NT2/D1 (cell line): ENCODE data around the gene FUT7.
A peak's percentile ranks its signal among the peaks of the same experiment; 100 is the strongest.
"Not testable (repeated sequence)": the region's sequence is repeated elsewhere in the genome, so short reads cannot be mapped to it uniquely, and the experiment has no call there.

ENCODE experiments used
- DNase-seq: peaks from one replicate; pipeline ENCODE4 v3.0.0-alpha.2; 2011; ENCODE audit warnings: low read depth, low spot score
- H3K27me3 ChIP-seq: 2 replicates; pipeline ENCODE4 v1.6.0; 2011; ENCODE audit warnings: mild to moderate bottlenecking; ENCODE audit not compliant: insufficient read length, insufficient read depth
- H3K36me3 ChIP-seq: 2 replicates; pipeline ENCODE4 v1.6.1; 2011; ENCODE audit warnings: mild to moderate bottlenecking, low read length, mixed read lengths; ENCODE audit not compliant: insufficient read depth, insufficient read length
- H3K4me1 ChIP-seq: 2 replicates; pipeline ENCODE4 v1.5.1; 2011; ENCODE audit not compliant: insufficient read depth, insufficient read length
- H3K4me3 ChIP-seq: 2 replicates; pipeline ENCODE4 v1.5.1; 2011; ENCODE audit warnings: low read depth; ENCODE audit not compliant: insufficient read length
- H3K9ac ChIP-seq: 2 replicates; pipeline ENCODE4 v1.6.0; 2011; ENCODE audit warnings: low read depth; ENCODE audit not compliant: insufficient read length
- H3K9me3 ChIP-seq: 2 replicates; pipeline ENCODE4 v1.5.1; 2011; ENCODE audit warnings: mild to moderate bottlenecking, low read length; ENCODE audit not compliant: insufficient read depth
- SUZ12 ChIP-seq: IDR thresholded peaks from 2 replicates; pipeline ENCODE4 v1.6.1; 2011; ENCODE audit not compliant: insufficient read length, insufficient read depth; ENCODE audit errors: extremely low read depth
- YY1 ChIP-seq: IDR thresholded peaks from 2 replicates; pipeline ENCODE4 v1.6.1; 2011; ENCODE audit not compliant: insufficient read length, insufficient read depth
- ZNF274 ChIP-seq: IDR thresholded peaks from 2 replicates; pipeline ENCODE4 v1.6.1; 2011; ENCODE audit warnings: mild to moderate bottlenecking, low read depth, low read length

The FUT7 gene

GRCh38 chr9:137006116-137007003, 25.5 kb downstream of the FUT7 start:
- TF ChIP-seq YY1 (no peak), ZNF274 (no peak), SUZ12 (no peak)
- H3K36me3 ChIP-seq: no peaks in the 10 kb centered on the region
- H3K4me3 ChIP-seq: no peak overlapping the region
- no peaks in the 10 kb centered on the region for H3K4me1 ChIP-seq
- peaks cover 8% of the 10 kb centered on the region; the same call in 1 of the 2 replicates for H3K9me3 ChIP-seq
- no peaks in the 10 kb centered on the region for H3K27me3 ChIP-seq
- no peak for DNase-seq
- no peak overlapping the region for H3K9ac ChIP-seq

GRCh38 chr9:137004285-137004684, 27.6 kb downstream of the FUT7 start:
- not testable (repeated sequence) for DNase-seq, H3K27me3 ChIP-seq, H3K9ac ChIP-seq

GRCh38 chr9:137002646-137003041, 29.2 kb downstream of the FUT7 start:
- H3K9me3 ChIP-seq: peaks cover 8% of the 10 kb centered on the region; the same call in 1 of the 2 replicates
- no peak for DNase-seq
- no peaks in the 10 kb centered on the region for H3K36me3 ChIP-seq
- no peaks in the 10 kb centered on the region for H3K27me3 ChIP-seq
- no peak for TF ChIP-seq YY1
- no peak overlapping the region for H3K9ac ChIP-seq
- peaks cover 5% of the 10 kb centered on the region for H3K4me1 ChIP-seq
- no peak overlapping the region for H3K4me3 ChIP-seq

More at GRCh38 chr9:137004285-137004684, 27.6 kb downstream of the FUT7 start:
- H3K9me3 ChIP-seq, H3K4me3 ChIP-seq, H3K36me3 ChIP-seq, H3K4me1 ChIP-seq: not testable (repeated sequence)

- DNase-seq: no peak
- no peak for TF ChIP-seq SUZ12
- no peak for TF ChIP-seq ZNF274
- TF ChIP-seq YY1: no peak
- H3K27me3 ChIP-seq: no peaks in the 10 kb centered on the region
- no peak overlapping the region for H3K9ac ChIP-seq
- peaks cover 10% of the 10 kb centered on the region for H3K4me1 ChIP-seq
- H3K36me3 ChIP-seq: no peaks in the 10 kb centered on the region
- H3K9me3 ChIP-seq: peaks cover 8% of the 10 kb centered on the region; the same call in 1 of the 2 replicates
- no peak overlapping the region for H3K4me3 ChIP-seq
Observed at GRCh38 chr9:137001857-137002645, 29.8 kb downstream of the FUT7 start.

GRCh38 chr9:137000177-137000930, 31.5 kb downstream of the FUT7 start:
- Histone ChIP-seq H3K27me3 (no peaks in the 10 kb centered on the region), H3K4me3 (no peak overlapping the region), H3K9me3 (peaks cover 4% of the 10 kb centered on the region; the same call in 1 of the 2 replicates), H3K4me1 (peaks cover 19% of the 10 kb centered on the region), H3K9ac (no peak overlapping the region), H3K36me3 (peaks cover 2% of the 10 kb centered on the region)
- TF ChIP-seq SUZ12 (no peak), ZNF274 (no peak), YY1 (no peak)
- DNase-seq: no peak

- Histone ChIP-seq H3K4me1 (peaks cover 25% of the 10 kb centered on the region), H3K9ac (peak overlapping the region; percentile 57), H3K9me3 (no peaks in the 10 kb centered on the region), H3K4me3 (no peak overlapping the region), H3K36me3 (peaks cover 27% of the 10 kb centered on the region), H3K27me3 (no peaks in the 10 kb centered on the region)
- no peak for TF ChIP-seq ZNF274
- no peak for TF ChIP-seq SUZ12
- TF ChIP-seq YY1: no peak
- no peak for DNase-seq
Observed at GRCh38 chr9:136997830-136998234, 34.1 kb downstream of the FUT7 start.

GRCh38 chr9:136997371-136997770, 34.5 kb downstream of the FUT7 start:
- no peak for DNase-seq
- no peak overlapping the region for H3K4me3 ChIP-seq
- H3K9me3 ChIP-seq: no peaks in the 10 kb centered on the region
- H3K36me3 ChIP-seq: peaks cover 27% of the 10 kb centered on the region
- H3K9ac ChIP-seq: peak overlapping the region; percentile 57
- no peaks in the 10 kb centered on the region for H3K27me3 ChIP-seq
- TF ChIP-seq SUZ12 (no peak), ZNF274 (no peak), YY1 (no peak)
- H3K4me1 ChIP-seq: peaks cover 25% of the 10 kb centered on the region
